ENCODE measurements around the gene OR52H1.
"Not testable (repeated sequence)": the region's sequence is repeated elsewhere in the genome, so short reads cannot be mapped to it uniquely, and the experiment has no call there.

OR52H1 gene

DNA sequence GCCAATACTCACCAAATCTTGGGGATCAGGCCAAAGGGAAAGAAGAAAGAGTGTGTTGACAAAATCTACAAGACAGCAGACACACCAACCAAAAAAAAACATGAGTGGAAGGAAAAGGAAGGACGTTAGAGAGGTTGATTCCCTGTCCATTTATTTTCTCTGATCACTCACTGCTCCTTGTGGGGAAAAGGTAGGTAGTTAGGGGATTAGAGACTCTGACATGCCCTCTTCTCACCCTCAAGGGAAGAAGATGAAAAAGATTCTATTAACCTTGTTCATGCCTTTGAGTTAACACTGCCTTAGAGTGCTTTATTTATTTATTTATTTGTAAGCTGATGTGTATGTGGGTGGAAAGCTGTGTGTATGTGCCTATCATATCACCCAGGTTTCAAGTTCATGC lies at the start of gene OR52H1:
TSS of gene OR52H1 (minus strand) at position 101 of the 400 bp plus-strand sequence. CDS start 3,035 bp downstream, outside the sequence.
- no peak for DNase-seq

DNA sequence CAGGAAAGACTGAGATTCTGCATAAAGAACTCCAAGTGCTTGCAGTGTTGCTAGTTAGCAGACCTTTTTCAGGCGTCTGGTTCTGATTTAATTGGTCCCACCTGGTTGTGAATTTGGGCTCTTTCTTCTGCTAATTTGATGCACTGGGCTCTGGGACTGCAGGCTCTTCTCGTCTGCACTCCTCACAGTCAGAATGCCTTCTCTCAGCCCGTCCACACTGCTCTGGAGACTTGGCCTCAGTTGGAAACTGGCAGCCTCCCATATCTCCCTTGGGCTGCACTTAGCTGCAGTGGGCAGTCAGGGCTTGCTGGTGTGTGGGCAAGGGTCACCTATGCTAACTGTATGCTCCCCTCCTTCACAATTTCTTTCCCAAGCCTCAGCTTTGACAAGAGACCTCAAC lies 49.6 kb upstream of the OR52H1 start:
- DNase-seq = no peak

DNA sequence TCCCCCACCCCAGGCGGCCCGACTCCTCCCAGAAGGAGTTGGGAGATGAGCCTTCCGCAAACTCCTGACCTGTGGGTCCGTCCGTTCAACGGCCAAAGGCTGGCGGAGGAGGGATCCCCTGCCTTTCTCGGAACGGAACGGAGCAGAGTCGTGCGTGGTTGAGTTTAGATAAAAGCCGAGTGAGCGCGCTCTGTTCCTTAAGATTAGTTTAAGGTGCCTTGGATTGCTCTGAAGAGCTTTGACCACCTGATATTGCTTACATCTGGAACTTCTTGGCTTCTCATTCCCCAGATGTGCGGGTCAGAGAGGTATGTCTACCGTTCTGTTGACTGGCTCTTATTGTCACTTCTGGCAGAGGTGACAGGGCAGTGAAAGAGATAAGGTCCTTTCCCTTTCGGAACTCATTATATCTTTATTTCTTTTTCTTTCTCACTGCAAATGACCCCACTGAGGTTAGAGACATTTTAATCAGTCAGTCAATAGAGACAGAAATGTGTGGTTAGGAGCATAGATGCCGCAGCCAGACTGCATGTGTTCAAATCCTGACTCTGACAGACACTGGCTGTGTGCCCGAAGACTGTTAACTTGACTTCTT lies 48.4 kb upstream of the OR52H1 start, which contains the start of gene TRIM6:
TSS of gene TRIM6 (plus strand) at position 31 of the 595 bp plus-strand sequence. CDS start at position 292, 261 bp downstream.
- DNase-seq = no peak

DNA sequence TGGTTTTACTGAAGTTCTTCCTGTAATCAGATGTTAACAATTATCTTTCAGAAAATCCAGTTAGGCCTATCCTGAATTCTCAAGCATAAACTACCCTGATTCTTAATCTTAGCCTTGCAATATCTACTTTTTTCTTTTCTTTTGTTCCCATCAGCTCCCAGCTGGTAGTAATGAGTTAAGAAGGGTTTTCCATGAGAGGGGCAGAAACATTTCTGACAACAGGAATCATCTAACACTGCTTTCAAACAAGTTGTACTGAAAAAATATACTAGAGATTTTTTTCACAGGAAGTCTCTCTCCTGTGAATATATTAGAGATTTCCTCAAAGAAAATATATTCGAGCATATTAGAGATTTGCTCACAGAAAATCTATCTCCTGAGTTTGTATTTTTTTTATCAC lies 44.8 kb upstream of the OR52H1 start:
- DNase-seq = no peak

DNA sequence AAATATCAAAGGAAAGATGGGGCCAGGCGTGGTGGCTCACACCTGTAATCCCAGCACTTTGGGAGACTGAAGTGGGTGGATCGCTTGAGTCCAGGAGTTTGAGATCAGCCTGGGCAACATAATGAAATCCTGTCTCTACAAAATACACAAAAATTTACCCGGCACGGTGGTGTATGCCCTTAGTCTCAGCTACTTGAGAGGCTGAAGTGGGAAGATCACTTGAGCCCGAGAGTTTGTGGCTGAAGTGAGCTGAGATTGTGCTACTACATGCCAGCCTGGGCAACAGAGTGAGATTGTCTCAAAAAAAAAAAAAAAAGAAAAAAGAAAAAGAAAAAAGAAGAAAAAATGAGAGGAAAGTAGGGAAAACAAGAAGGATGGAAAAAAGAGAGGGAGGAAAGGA lies 44.3 kb upstream of the OR52H1 start:
- DNase-seq = no peak

DNA sequence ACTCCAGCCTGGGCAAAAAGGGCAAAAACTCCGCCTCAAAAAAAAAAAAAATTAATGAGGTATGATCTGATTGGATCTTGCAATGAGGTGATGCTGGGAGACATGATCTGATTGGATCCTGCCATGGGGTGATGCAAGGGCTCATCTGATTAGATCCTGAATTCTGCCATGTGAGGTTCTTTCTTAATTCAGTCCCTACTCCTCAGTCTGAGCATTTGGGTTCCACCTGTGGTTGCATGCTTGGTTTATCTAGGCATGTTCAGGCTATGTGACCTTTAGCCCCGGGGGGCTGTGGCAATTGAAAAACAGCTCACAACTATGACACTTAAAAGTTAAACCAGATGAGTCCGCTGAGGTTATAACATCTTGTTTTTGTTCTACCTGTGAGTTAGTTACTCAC lies 43.3 kb upstream of the OR52H1 start:
- DNase-seq = no peak

DNA sequence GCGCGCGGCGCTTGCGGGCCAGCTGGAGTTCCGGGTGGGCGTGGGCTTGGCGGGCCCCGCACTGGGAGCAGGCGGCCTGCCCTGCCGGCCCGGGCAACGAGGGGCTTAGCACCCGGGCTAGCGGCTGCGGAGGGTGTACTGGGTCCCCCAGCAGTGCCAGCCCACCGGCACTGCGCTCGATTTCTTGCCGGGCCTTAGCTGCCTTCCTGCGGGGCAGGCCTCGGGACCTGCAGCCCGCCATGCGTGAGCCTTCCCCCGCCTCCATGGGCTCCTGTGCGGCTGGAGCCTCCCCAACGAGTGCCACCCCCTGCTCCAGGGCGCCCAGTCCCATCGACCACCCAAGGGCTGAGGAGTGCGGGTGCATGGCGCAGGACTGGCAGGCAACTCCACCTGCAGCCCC lies 41.6 kb upstream of the OR52H1 start:
- not testable (repeated sequence) for DNase-seq

DNA sequence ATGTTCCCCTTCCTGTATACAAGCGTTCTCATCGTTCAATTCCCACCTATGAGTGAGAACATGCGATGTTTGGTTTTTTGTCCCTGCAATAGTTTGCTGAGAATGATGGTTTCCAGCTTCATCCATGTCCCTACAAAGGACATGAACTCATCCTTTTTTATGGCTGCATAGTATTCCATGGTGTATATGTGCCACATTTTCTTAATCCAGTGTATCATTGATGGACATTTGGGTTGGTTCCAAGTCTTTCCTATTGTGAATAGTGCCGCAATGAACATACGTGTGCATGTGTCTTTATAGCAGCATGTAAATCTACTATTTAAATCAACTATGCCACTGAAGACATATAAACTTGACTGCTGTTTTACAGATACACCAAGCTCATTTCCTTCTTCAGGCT lies 36.1 kb upstream of the OR52H1 start:
- DNase-seq = not testable (repeated sequence)

DNA sequence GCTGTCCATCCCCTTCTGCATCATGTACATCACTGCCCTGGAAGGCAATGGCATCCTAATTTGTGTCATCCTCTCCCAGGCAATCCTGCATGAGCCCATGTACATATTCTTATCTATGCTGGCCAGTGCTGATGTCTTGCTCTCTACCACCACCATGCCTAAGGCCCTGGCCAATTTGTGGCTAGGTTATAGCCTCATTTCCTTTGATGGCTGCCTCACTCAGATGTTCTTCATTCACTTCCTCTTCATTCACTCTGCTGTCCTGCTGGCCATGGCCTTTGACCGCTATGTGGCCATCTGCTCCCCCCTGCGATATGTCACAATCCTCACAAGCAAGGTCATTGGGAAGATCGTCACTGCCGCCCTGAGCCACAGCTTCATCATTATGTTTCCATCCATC lies 32.7 kb upstream of the OR52H1 start:
- DNase-seq = no peak

DNA sequence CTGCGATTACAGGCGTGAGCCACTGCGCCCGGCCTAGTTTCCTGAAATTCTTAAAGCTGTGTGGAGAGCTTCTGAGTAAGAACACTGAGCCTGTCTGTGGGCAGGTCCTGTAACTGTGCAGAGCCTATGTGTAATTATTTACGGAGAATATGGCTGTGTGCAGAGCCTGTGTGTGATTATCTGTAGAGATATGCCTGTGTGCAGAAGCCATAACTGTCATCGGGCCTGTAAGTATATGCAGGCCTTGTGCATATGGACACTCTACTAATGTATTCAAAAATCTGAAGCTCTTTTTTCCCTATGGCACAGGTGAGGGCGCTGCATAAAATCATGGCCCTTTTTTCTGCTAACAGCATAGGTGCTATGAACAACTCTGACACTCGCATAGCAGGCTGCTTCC lies 32.2 kb upstream of the OR52H1 start, which contains the start of gene OR52B6:
TSS of gene OR52B6 (plus strand) at position 301 of the 400 bp plus-strand sequence. CDS start at position 301, 0 bp downstream.
- no peak for DNase-seq

DNA sequence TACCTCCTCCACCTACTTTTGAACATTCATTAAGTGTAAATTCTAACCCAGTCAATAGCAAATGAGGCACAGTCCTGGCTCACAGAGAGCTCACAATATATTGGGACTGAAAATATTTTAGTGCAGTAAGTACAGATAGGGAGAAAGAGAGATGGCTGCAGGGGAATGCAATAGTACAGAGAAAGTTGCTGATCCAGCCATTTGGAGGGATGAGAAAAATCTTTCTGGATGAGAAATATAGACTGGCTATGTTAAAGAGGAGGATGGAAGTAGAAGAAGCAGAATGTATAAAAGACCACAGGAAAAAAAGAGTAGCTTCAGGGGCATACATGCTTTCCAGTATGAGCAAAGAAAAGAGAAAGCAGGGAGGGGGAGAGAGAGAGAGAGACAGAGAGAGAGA lies 28.8 kb upstream of the OR52H1 start:
- no peak for DNase-seq

DNA sequence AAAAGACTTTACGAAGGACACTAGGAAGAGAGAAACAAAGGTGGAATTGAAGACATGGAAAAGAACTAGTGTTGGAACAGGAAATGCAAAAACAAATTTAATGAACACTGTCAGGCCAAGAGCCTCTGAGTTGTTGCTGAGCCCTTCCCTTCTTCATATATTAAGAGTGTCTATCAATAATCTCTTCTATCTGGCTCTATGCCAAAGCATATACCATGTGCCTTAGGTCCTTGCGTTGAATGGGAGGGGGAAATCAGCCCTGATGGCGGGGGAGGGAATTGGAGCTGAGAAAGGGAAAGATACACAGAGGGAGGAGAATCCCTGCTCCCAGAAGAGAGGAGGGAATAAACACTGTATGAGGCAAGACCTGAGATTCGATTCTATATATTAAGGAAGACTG lies 26.8 kb upstream of the OR52H1 start:
- DNase-seq = no peak

DNA sequence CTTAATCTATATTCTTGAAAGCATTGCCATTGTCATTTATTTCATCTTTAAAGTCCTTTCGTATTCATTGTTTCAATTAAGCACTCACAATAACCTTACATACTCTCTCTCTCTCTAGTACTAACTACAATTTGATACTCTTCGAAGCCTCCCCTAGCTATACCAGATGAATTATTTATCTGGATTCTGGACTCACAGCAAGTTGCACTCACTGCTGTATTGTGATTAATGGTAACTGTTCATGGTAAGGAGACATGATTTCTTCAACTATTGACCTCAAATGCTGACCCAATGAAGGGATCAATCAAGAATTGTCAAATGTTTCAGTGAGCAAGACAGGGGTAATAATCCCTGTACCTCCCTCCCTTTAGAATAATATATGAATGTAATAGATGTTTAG lies 26.3 kb upstream of the OR52H1 start:
- no peak for DNase-seq

DNA sequence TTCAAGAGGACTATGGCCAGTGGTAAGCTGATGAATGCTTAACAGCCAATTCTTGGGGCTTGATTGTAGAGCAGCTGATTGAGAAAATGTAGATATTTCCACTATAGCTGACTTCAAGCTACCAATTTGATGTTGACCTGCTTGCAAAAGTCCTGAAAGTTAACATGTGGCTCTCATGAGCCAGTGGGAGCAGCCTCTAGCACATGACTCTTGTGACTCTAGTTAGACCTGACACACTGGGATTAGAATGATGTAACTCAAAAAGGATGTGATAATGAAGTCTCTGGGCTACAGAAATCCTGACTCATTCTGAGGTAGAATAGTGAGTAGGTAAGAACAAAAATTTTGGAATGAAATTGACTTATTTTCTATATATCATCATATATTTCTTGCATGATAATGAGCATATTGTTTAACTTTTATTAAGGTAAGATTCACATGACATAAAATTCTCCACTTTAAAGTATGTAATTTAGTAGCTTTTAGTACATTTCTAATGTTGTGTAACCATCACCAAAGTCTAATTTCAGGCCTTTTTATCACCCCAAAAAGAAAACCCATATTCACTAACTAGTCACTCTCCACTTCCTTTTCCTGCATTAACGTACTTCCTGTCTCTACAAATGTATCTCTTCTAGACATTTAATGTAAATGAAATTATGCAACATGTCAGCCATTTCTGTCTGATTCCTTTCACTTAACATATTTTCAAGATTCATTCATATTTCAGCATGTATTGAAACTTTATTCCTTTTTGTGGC lies 16.1 kb upstream of the OR52H1 start:
- no peak for DNase-seq

DNA sequence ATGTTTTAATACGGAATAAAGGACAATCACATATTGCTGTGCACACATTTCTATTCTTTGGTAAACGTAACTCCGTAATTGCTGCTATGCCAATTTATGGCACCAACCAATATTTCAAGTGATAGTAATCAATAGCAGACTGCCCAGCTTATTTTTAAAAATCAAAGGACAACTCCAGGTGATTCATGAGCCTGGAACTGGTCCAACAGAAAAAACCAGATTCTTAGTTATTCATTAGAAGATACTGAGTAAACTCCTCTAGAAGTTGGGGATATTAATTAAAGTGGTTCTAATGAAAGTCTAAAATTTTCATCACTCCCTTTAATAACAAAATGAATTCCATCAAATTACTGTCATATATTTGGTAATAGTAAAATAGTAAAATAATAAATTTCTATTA lies 9.4 kb upstream of the OR52H1 start:
- no peak for DNase-seq

DNA sequence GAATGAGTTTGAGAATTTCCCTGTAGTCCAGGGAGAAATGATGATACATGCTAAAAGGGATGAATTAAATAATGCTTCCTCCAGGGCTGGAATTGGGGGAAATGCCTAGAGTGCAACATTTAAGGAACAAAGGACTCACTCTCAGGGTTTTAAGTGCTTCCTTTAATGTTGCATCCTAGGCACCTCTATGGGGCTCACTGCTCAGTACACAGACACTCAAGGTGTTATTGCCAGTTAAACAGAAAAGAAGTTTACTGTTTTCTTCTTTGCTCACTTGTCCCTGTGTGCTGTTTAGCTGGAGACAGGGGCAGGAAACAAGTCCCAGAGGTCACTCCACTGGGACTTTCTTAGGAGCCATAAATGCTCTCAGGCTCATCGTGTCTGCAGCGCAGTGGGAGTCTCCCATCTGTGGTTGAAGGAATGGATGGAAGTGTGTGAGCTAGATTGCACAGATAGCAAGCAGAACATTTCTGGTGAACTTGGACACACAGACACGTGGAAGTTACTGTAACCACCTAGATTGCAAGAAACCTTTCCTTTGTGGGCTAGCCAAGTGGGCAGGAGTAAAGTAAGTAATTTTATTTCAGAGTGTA lies 8.4 kb upstream of the OR52H1 start:
- DNase-seq = no peak

DNA sequence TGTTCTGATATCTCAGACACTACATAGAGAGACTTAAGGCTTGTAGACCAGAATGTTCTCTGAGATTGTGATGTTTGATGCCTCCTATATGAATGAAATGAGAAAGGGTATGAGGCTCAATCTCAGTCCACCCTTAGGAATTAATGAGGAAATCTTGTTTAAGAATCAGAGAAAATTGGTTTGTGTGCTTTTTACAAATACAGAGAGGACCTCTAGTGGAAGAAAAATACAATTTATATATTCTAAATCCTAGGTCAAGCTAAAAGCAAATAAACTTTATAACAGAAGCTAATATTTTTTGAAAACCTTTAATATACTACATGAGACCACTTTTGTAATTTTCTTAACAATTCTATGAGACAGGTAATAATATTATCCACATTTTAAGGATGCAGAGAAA lies 5.0 kb upstream of the OR52H1 start:
- no peak for DNase-seq

DNA sequence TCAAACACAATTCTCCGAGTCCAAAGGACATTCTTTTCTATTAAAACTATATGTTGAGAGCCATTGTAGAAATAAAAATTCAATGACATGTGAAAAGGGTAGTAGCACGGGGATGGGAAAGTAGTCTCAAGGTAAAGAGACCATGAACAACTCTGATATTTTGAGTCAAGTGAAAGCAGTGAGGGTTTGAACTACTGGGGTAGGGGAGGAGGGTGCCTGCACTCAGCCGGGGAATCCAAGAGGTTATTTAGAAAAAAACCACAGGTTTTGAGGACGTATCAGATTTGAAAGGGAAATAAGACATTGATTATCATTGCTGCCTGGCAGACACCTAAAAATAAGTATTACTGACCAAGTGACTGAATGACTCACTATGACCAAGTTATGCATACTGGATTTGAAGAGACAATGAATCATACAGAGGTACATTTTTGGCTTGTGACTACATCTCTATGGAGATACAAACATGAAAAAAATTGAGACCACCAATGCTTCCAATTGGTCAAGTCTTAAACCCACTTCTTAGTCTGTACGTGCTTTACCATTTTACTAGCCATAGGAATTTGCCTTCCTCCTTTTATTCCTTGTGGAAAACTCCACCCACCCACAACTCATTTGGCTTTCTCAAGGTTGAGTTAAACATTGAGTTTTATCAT lies 2.2 kb upstream of the OR52H1 start:
- no peak for DNase-seq

DNA sequence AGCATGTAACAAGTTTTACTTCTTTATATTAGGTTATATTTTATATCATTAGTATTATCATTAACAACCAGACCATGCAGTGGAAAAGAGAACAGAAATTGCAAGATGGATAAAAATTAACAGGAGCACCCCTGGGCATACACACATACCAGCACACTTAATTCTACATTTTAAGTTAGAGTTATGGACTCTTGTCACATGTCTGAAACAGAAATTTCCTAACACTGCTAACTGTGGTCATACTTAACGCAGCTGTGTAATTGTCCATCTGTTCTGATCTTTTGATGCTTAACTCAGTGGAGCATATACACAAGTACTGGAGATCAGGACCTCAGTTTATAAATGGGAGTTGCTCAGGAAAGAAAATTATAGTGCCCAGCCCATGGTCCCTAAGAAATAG lies 358 bp downstream of the OR52H1 start:
- no peak for DNase-seq

DNA sequence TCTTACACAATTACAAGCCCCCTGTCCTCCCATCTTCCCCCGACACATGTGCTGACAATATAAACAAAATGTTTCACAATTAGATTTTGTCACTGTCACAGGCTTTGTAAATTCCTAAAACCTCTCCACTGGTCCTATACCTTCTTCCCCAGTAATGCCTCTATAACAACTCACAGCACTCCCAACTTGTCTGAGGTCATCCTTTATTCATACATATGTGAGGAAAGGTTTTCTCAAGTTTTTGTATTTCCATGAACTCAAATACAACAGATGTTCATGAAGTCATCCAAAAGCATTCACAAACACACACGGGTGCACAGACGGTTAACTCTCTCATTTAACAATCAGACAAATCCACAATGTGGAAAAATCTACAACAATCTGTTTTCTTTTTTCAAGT lies 1.9 kb downstream of the OR52H1 start:
- DNase-seq = no peak

DNA sequence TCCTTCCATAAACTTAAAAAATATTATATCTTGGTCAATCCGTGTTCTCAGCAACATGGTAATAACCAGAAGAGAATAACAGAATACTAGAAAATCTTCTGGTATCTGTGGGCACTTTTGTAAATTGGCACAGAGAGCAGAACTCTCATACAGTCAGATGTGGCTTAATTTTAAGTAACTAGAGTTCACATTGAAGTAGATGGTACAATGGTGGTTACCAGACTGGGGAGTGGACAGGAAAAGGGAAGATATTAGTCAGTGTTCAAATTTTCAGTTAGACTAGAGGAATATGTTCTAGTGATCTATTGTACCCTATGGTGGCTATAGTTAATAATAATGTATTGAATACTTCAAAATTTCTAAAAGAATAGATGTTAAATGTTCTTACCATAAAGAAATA lies 6.9 kb downstream of the OR52H1 start:
- DNase-seq = no peak

DNA sequence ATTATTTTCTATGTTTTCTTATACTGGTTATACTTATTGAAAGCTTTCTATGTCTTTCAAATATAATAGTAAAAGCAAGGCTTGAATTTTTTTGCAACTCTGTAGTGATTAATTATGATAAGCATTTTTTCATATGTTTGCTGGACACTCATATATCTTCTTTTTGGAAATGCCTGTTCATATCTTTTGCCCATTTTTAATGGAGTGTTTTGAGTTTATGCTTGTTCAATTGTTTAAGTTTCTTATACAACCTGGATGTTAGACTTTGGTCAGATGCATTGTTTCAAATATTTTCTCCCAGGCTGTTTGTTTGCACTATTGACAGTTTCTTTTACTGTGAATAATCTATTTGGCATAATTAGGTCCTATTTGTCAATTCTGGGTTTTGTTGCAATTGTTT lies 11.9 kb downstream of the OR52H1 start:
- no peak for DNase-seq

DNA sequence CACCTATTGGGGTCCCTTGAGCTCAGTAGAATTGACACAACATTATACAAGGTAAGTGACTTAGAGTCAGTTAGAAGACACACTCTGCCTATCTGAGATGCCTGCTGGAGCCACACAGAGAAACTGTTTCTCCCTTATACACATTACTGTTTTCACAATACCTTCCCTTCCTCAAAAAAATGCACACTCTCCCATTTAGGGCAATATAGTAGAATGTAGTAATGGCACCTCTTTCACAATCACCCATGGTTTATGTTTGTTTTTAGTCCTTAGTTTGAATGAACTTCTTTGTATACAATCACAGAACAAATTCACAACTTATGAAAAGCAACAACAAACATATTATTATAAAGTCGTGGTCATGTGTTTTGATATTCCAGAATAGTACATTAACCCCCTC lies 14.3 kb downstream of the OR52H1 start:
- no peak for DNase-seq
